Calu3 (cell line): ENCODE results near the gene SMOC1. TPM values are rescaled to one million over a fixed set of nuclear protein-coding genes. Genes with fewer than 3 reads are reported as not detected.

ENCODE experiments used
- BruUV-seq: library from RNA; stranded (reverse); fragments of 400-500 nt; replicated peaks from 2 replicates; lab custom pipeline; 2021; lab: Mats Ljungman, UMichigan
- CTCF ChIA-PET: fragments of 300-600 bp; sonication (Branson Sonifier 250); formaldehyde crosslinking; loops from one replicate; lab custom pipeline; 2022; ENCODE audit warnings: antibody characterized with exemption; lab: Charles Lee
- DNase-seq: peaks from one replicate; pipeline ENCODE4 v3.0.0; 2022
- H3K27ac Mint-ChIP-seq: one replicate; pipeline ENCODE4 v1.8.0; 2022; ENCODE audit warnings: mixed read lengths; ENCODE audit not compliant: unreplicated experiment
- H3K27me3 Mint-ChIP-seq: one replicate; pipeline ENCODE4 v1.8.0; 2022; ENCODE audit warnings: mixed read lengths; ENCODE audit not compliant: unreplicated experiment
- H3K36me3 Mint-ChIP-seq: one replicate; pipeline ENCODE4 v1.8.0; 2022; ENCODE audit warnings: mild to moderate bottlenecking, moderate library complexity, mixed read lengths; ENCODE audit not compliant: insufficient read depth, unreplicated experiment
- H3K4me1 Mint-ChIP-seq: one replicate; pipeline ENCODE4 v1.8.0; 2022; ENCODE audit warnings: mild to moderate bottlenecking, low read depth, mixed read lengths; ENCODE audit not compliant: unreplicated experiment
- H3K4me3 Mint-ChIP-seq: one replicate; pipeline ENCODE4 v1.8.0; 2022; ENCODE audit warnings: mild to moderate bottlenecking, low read depth, moderate library complexity, mixed read lengths; ENCODE audit not compliant: unreplicated experiment
- H3K9me3 Mint-ChIP-seq: one replicate; pipeline ENCODE4 v1.8.0; 2022; ENCODE audit warnings: low read depth, mixed read lengths; ENCODE audit not compliant: unreplicated experiment
- CTCF ChIP-seq: fragments of 200-600 bp; IDR thresholded peaks from one replicate; pipeline ENCODE4 v1.8.0; 2022; ENCODE audit warnings: antibody characterized with exemption; ENCODE audit not compliant: unreplicated experiment
- intact Hi-C: fragments of 100-400 bp; cut with micrococcal nuclease; formaldehyde crosslinking; loops from one replicate; pipeline ENCODE4 v1.10.0; 2022; ENCODE audit not compliant: unreplicated experiment
- total RNA-seq: library from RNA; stranded (reverse); gene quantifications from 2 replicates; pipeline ENCODE4 v1.2.3, GENCODE V29; 2022

SMOC1 gene
- total RNA-seq, 1 experiment from 2014 or later = 39.6 TPM

DNA sequence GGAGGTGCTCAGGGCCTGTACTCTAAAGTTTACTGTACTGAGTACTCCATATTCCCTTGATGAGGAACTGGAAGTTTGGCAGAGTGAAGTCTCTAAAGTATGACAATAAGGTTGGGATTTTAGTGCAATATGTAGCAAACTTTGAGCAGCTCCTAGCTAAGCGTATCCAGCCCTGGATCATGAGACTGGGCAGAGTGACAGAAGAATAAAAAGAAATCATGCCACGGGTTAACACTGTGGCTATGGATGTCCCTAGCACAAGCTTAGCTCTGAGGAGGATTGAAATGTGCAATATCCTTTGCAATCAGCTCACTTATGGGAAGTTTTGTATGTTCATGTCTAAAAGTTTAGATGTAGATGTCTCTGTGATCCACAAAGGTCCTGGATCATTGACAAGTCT lies 114.1 kb downstream of the SMOC1 start:
- CTCF ChIA-PET = interaction anchor here (1.1 kb wide), 1 partner anchor 11 kb away, joined by 3 read pairs; no protein-coding TSS in a partner anchor
- Mint-ChIP-seq H3K4me3 (no peak overlapping the region), H3K9me3 (no peaks in the 10 kb centered on the region), H3K4me1 (peaks cover 17% of the 10 kb centered on the region), H3K27me3 (no peaks in the 10 kb centered on the region), H3K36me3 (no peaks in the 10 kb centered on the region), H3K27ac (no peak overlapping the region)
- TF ChIP-seq CTCF = no peak
- BruUV-seq = no TSS peak
- intact Hi-C loops = no loop called here
- no peak for DNase-seq

- no peak for TF ChIP-seq CTCF
- intact Hi-C loops = no loop called here
- CTCF ChIA-PET = no interaction called here
- Mint-ChIP-seq H3K27me3 (no peaks in the 10 kb centered on the region), H3K4me1 (peaks cover 24% of the 10 kb centered on the region), H3K36me3 (peaks cover 6% of the 10 kb centered on the region), H3K9me3 (no peaks in the 10 kb centered on the region), H3K27ac (no peak overlapping the region), H3K4me3 (no peak overlapping the region)
- no TSS peak for BruUV-seq
- DNase-seq = no peak
Observed at GRCh38 chr14:69994002-69994401, 114.8 kb downstream of the SMOC1 start.

- no peaks in the 10 kb centered on the region for H3K9me3 Mint-ChIP-seq
- intact Hi-C loops = no loop called here
Observed at GRCh38 chr14:69996216-69996615, 117.0 kb downstream of the SMOC1 start.

GRCh38 chr14:69997849-69998248 lies 118.6 kb downstream of the SMOC1 start:
- H3K4me3 Mint-ChIP-seq = no peak overlapping the region
- H3K27ac Mint-ChIP-seq = peak overlapping the region; percentile 92
- DNase-seq = peak; percentile 49
- H3K27me3 Mint-ChIP-seq = no peaks in the 10 kb centered on the region
- CTCF ChIA-PET = interaction anchor here (1.4 kb wide), 1 partner anchor 17 kb away, joined by 3 read pairs; no protein-coding TSS in a partner anchor
- no peak for TF ChIP-seq CTCF
- no peaks in the 10 kb centered on the region for H3K9me3 Mint-ChIP-seq
- peaks cover 26% of the 10 kb centered on the region for H3K4me1 Mint-ChIP-seq
- peaks cover 10% of the 10 kb centered on the region for H3K36me3 Mint-ChIP-seq
- intact Hi-C loops = no loop called here
- no TSS peak for BruUV-seq

More at GRCh38 chr14:69996216-69996615, 117.0 kb downstream of the SMOC1 start:
- CTCF ChIA-PET = no interaction called here
- H3K36me3 Mint-ChIP-seq = peaks cover 10% of the 10 kb centered on the region
- TF ChIP-seq CTCF = no peak
- no peak overlapping the region for H3K27ac Mint-ChIP-seq
- H3K4me1 Mint-ChIP-seq = peaks cover 26% of the 10 kb centered on the region
- H3K4me3 Mint-ChIP-seq = no peak overlapping the region
- DNase-seq = no peak
- no TSS peak for BruUV-seq
- H3K27me3 Mint-ChIP-seq = no peaks in the 10 kb centered on the region
